Heart left ventricle (tissue), 16 donors: ENCODE measurements around the gene PTPRN2. TPM values are rescaled to one million over a fixed set of nuclear protein-coding genes. Genes with fewer than 3 reads are reported as not detected.

Experiments
- ATAC-seq, 4 donors: fragments of 200-7000 bp; cut with Tn5 transposase; one replicate each; pipeline ENCODE4 v1.9.1; 2020 to 2022; ENCODE audit warnings: moderate library complexity in 4 of 4, mild to moderate bottlenecking in 3 of 4, moderate number of reproducible peaks in 1 of 4
- DNase-seq, 5 donors: peaks; one replicate each; pipeline ENCODE4 v3.0.0-alpha.2; 2020
- H3K27ac ChIP-seq, 12 donors: fragments of 200-600 bp; sonication (generic) in 4 of 12; one replicate each; pipeline versions ENCODE4 v1.5.0 to v1.8.0; 2016 to 2022; ENCODE audit warnings: mild to moderate bottlenecking in 2 of 12
- H3K27me3 ChIP-seq, 9 donors: fragments of 200-600 bp; sonication (generic) in 2 of 9; one replicate each; pipeline versions ENCODE4 v1.5.1 to v1.8.0; 2016 to 2022; ENCODE audit warnings: mild to moderate bottlenecking in 3 of 9
- H3K36me3 ChIP-seq, 9 donors: fragments of 200-600 bp; sonication (generic) in 2 of 9; one replicate each; pipeline versions ENCODE4 v1.5.0 to v1.8.0; 2018 to 2022; ENCODE audit warnings: mild to moderate bottlenecking in 2 of 9
- H3K4me1 ChIP-seq, 12 donors: fragments of 200-600 bp; sonication (generic) in 4 of 12; one replicate each; pipeline versions ENCODE4 v1.5.0 to v1.8.0; 2016 to 2022; ENCODE audit warnings: mild to moderate bottlenecking in 3 of 12
- H3K4me3 ChIP-seq, 12 donors: fragments of 200-600 bp; sonication (generic) in 4 of 12; one replicate each; pipeline versions ENCODE4 v1.5.0 to v1.8.0; 2017 to 2022; ENCODE audit warnings: mild to moderate bottlenecking in 9 of 12, moderate library complexity in 4 of 12
- H3K9me3 ChIP-seq, 12 donors: fragments of 200-600 bp; sonication (generic) in 4 of 12; one replicate each; pipeline versions ENCODE4 v1.5.0 to v1.8.0; 2016 to 2022; ENCODE audit warnings: mild to moderate bottlenecking in 1 of 12
- CTCF ChIP-seq, 12 donors: fragments of 200-600 bp; sonication (generic) in 4 of 12; IDR thresholded peaks; one replicate each; pipeline versions ENCODE4 v1.5.0 to v1.8.0; 2018 to 2022; ENCODE audit warnings: antibody characterized with exemption in 12 of 12, mild to moderate bottlenecking in 5 of 12
- POLR2A ChIP-seq, 2 donors: fragments of 450-650 bp; IDR thresholded peaks; one replicate each; pipeline ENCODE4 v1.6.1; 2017; ENCODE audit warnings: antibody characterized with exemption in 2 of 2, mild to moderate bottlenecking in 2 of 2, moderate library complexity in 2 of 2
- WGBS, 4 donors: extraction: QIAGEN DNeasy Blood & Tissue Kit in 2 of 4; methylation state at CpG; one replicate each; pipeline versions ENCODE4 v1.1.5 to v1.1.7; 2013 to 2018; 5-methylcytosine and 5-hydroxymethylcytosine counted together
- intact Hi-C, 10 donors: fragments of 100-400 bp; cut with DNase I; formaldehyde crosslinking; loops; one replicate each; pipeline versions ENCODE4 v1.11.1 to v1.14.2; 2022
- polyA plus RNA-seq, 2 donors: library from polyadenylated mRNA; stranded (reverse); fragments of 200-250 nt; gene quantifications; one replicate each; pipeline ENCODE4 v1.2.3, GENCODE V29; 2013
- total RNA-seq, 9 donors: library from RNA; depleted of rRNA in 2 of 9; stranded (reverse); fragments of >200 nt in 2 of 9; fragmentation: NEBNext Ultra II Directional in 3 of 9; extraction: Animal tissue kit (Norgen Biotek cat#: 25700) in 3 of 9; gene quantifications; one replicate each; pipeline versions ENCODE4 v1.1.0 to v1.2.4, GENCODE V29; 2016 to 2023
- donor health status: ischemic (EF 13 %, LVEDD 7.1; RV severe dilation, severe dysfunction).
- donor health status: healthy with polysubstance abuse.
- donor health status: DM: no; HTN: yes; CAD: no.
- donor health status: DM: no; HTN: no; CAD: no.
- donor health status: ischemic (EF 25% LVEDD 6.9; RV normal size, moderate dysfunction).
- donor health status: ischemic (EF 25% LVEDD 5.7; RV mildly dilated, moderate dysfunction).
- donor health status: healthy.
- donor health status: DM: yes; HTN: yes; CAD: no.
- donor health status: ischemic (EF 35%, LVEDD 5.7; RV mildly dilated, moderate dysfunction).
- donor health status: nonischemic (EF 11% LVEDD 7.7; RV severe dilation, severe dysfunction).
- donor health status: DM: yes; HTN: yes; CAD: no.
- donor health status: PGD.
- donor health status: ischemic (EF 29% LVEDD 5.4; RV normal size, mild dysfunction).
- donor health status: nonischemic (EF 23%, LVEDD 6.1; RV moderate dilation, normal function).

PTPRN2 gene
- total and polyA plus RNA-seq, 11 donors = 0.61 to 2.3 (median 1.3) TPM

- DNase-seq = peak in 1 of 5 donors; percentile 10
- intact Hi-C loops = no loop called here
- no peak for TF ChIP-seq POLR2A (IDR thresholded peaks at IDR 0.05)
- TF ChIP-seq CTCF (IDR thresholded peaks at IDR 0.05) = no peak
- Histone ChIP-seq H3K36me3 (no peaks in the 10 kb centered on the region), H3K9me3 (no peaks in the 10 kb centered on the region), H3K27ac (no peak overlapping the region), H3K4me1 (no peaks in the 10 kb centered on the region), H3K4me3 (no peak overlapping the region), H3K27me3 (peaks cover 0 to 18% (median 0%) of the 10 kb centered on the region in 9 donors)
- 86 to 90% (median 88%) methylated on average over 18 to 19 of the region's 19 CpGs for WGBS, 4 donors
- ATAC-seq = no peak
Observed at GRCh38 chr7:157759246-157759805, 828.3 kb downstream of the PTPRN2 start.

GRCh38 chr7:157758468-157759245, 829.0 kb downstream of the PTPRN2 start:
- intact Hi-C loops = no loop called here
- Histone ChIP-seq H3K27ac (no peak overlapping the region), H3K36me3 (no peaks in the 10 kb centered on the region), H3K9me3 (no peaks in the 10 kb centered on the region), H3K4me3 (no peak overlapping the region), H3K27me3 (peaks cover 0 to 18% (median 0%) of the 10 kb centered on the region in 9 donors), H3K4me1 (no peaks in the 10 kb centered on the region)
- ATAC-seq (peak in 1 of 4 donors; percentile 31), DNase-seq (peak in 1 of 5 donors; percentile 7)
- TF ChIP-seq POLR2A (IDR thresholded peaks at IDR 0.05) (no peak), CTCF (IDR thresholded peaks at IDR 0.05) (no peak)
- 87 to 91% (median 88%) methylated on average over 24 to 36 of the region's 36 CpGs for WGBS, 4 donors

GRCh38 chr7:157757776-157758467, 829.7 kb downstream of the PTPRN2 start:
- Histone ChIP-seq H3K9me3 (no peaks in the 10 kb centered on the region), H3K27ac (no peak overlapping the region), H3K4me1 (no peaks in the 10 kb centered on the region), H3K4me3 (no peak overlapping the region), H3K36me3 (no peaks in the 10 kb centered on the region), H3K27me3 (peaks cover 0 to 18% (median 0%) of the 10 kb centered on the region in 9 donors)
- 81 to 84% (median 83%) methylated on average over 47 to 48 of the region's 48 CpGs for WGBS, 4 donors
- no peak for ATAC-seq
- no peak for TF ChIP-seq CTCF (IDR thresholded peaks at IDR 0.05)
- TF ChIP-seq POLR2A (IDR thresholded peaks at IDR 0.05) = no peak
- peak in 1 of 5 donors; percentile 46 for DNase-seq
- intact Hi-C loops = no loop called here

GRCh38 chr7:157757211-157757610, 830.4 kb downstream of the PTPRN2 start:
- Histone ChIP-seq H3K27ac (no peak overlapping the region), H3K36me3 (no peaks in the 10 kb centered on the region), H3K9me3 (no peaks in the 10 kb centered on the region), H3K27me3 (peaks cover 0 to 18% (median 0%) of the 10 kb centered on the region in 9 donors), H3K4me3 (no peak overlapping the region), H3K4me1 (no peaks in the 10 kb centered on the region)
- intact Hi-C loops = no loop called here
- no peak for ATAC-seq
- peak in 1 of 5 donors; percentile 55 for DNase-seq
- TF ChIP-seq CTCF (IDR thresholded peaks at IDR 0.05) (no peak), POLR2A (IDR thresholded peaks at IDR 0.05) (no peak)
- 80 to 84% (median 82%) methylated on average over 21 of the region's 21 CpGs for WGBS, 4 donors
